NCI-H774 (cell line): ENCODE data around the gene GPR78.
"Not testable (repeated sequence)": the region's sequence is repeated elsewhere in the genome, so short reads cannot be mapped to it uniquely, and the experiment has no call there.

Experiments
- DNase-seq: peaks from one replicate; lab custom pipeline; 2025; lab: John Stamatoyannopoulos, UW

GPR78 gene

DNA sequence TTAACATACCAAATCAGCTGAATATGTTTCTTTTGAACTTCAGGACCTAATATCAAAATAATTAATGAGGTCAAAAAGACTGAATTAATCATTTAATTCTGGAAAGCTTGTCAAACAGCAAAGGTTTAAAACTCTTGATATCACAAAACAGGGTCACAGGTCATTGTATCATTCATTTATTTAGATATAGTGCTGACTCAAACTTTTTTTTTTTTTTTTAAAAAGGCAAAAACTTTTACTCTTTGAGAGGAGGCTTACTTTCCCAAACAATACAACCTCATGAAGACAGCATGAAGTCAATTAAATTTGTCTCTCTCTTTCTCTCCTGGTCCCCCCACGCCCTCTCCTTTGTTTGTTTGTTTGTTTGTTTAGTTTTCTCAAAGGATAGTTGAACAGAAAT is 15.6 kb upstream of the GPR78 start:
- DNase-seq = no peak

DNA sequence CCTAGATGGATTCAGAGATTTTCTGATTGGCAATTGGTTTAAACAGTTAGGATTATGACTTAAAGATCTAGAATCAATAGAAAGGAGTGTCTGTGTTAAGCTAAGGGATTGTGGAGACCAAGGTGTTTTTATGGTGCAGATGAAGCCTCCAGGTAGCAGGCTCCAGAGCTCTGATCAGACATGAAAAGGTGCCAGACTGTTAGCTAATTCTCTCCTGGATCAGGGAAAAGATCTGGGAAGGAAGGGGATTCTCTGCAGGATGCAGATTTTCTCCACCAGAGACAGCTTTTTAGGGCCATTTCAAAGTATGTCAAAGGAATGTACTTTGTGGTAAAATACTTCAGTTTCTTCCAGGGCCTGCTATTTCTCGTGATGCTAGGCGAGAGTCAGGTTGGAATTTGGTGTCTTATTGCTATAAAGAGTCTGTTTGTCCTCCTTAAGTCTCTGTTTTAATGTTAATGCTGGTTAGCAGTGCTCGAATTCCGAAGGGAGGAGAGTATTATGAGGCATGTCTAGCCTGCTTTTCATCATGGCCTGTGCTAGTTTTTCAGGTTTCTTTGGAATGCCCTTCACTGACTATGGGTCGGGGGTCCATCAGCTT is 12.0 kb upstream of the GPR78 start:
- DNase-seq = no peak

DNA sequence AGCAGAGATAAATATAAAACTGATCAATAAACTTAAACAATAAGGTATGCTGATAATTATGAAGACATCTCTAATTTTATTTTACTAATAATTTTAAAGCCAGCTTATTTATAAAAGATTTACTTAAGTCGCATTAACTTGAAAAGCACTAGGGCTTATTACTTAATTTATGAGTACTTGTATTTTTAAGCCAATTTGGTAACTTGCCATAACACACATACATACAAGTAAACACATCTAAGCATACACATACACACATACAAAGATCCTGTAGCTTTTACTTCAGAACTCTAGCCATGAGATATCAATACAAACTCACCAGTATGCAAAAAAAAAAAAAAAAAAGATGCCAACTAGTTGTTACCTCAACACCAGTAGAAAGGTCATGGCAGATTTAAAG is 10.0 kb upstream of the GPR78 start:
- no peak for DNase-seq

DNA sequence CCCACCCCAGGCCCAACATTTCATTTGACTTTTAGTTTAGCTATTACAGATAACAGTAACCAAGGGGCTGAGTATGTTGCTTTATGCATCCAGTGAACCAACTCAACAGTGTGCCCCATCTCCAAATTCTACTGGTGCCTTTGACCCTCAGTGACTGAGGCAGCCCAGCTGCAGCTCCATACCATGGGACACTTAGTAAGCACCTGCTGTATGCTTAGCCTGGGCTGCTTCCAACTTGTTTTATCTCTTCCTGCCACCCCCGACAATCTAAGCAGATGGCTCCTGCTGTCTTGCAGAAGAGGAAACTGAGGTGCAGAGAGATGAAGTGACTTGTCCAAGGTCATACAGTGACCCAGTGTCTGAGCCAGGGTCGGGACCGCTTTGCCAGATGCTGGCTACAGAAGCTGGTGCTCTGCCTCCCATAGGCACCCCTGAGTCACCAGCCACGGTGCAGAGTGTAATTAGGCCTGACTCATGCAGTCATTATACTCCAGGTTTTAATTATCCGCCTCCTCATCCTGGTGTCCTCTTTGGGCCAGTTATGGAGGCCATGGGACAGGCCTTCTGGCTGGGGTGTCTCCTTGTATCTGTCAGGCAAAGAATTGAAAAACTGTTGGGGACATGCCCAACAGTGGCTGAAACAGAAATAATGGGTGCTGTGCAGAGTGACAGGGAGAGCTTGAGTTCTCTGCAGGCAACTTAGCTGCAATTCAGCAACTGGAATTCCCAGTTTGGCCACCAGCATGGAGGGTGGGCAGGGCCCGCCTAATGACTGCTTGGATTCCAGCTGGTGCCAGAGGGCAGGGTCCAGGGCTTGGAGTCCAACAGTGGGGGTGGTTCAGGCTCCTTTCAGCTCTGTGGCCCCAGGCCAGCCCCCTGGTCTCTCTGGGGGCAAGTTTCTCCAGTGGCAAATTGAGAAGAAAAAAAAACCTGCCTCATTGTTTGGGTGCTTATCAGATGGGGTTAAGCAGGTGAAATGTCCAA is 8.2 kb upstream of the GPR78 start:
- no peak for DNase-seq

GRCh38 chr4:8573266-8573665 is 6.9 kb upstream of the GPR78 start:
- no peak for DNase-seq

- DNase-seq = no peak
These were observed 5.3 kb upstream of the GPR78 start for GRCh38 chr4:8574796-8575370.

GRCh38 chr4:8575457-8575856 is 4.7 kb upstream of the GPR78 start:
- DNase-seq = no peak

GRCh38 chr4:8576591-8576990 is 3.6 kb upstream of the GPR78 start:
- DNase-seq = not testable (repeated sequence)

DNA sequence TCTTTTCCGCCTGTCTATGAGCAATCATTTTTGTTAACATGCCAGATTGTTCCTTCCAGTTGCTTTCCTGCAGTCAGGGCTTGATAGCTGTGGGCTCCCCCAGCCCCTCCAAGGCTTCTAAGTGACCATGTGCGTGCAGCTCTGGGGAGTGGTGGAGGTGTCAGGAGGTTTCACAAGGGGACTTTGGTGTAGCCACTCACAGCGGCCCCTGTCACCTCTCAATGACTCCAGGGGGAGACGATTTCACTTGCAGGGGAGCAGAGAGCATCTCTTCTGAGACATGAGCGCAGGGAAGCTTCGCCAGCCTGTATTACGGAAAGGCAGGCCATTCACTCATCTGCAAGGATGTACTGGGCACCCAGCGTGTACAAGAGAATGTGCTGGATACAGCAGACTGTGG is 3.1 kb upstream of the GPR78 start:
- no peak for DNase-seq

GRCh38 chr4:8577972-8578371 is 2.2 kb upstream of the GPR78 start:
- DNase-seq = no peak

DNA sequence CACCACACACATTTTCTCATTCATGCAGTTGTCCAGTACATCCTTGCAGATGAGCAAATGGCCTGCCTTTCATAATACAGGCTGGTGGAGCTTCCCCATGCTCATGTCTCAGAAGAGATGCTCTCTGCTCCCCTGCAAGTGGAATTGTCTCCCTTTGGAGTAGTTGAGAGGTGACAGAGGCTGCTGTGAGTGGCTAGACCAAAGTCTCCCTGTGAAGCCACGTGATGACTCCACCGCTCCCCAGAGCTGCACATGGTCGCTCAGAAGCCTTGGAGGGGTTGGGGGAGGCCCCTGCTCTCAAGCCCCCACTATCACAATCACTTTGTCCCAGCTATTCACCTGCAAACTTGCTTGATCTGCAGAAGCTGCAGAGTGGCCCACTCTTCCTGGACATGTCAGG is 1.5 kb upstream of the GPR78 start:
- no peak for DNase-seq

- no peak for DNase-seq
These were observed 469 bp upstream of the GPR78 start for GRCh38 chr4:8579526-8580320.

DNA sequence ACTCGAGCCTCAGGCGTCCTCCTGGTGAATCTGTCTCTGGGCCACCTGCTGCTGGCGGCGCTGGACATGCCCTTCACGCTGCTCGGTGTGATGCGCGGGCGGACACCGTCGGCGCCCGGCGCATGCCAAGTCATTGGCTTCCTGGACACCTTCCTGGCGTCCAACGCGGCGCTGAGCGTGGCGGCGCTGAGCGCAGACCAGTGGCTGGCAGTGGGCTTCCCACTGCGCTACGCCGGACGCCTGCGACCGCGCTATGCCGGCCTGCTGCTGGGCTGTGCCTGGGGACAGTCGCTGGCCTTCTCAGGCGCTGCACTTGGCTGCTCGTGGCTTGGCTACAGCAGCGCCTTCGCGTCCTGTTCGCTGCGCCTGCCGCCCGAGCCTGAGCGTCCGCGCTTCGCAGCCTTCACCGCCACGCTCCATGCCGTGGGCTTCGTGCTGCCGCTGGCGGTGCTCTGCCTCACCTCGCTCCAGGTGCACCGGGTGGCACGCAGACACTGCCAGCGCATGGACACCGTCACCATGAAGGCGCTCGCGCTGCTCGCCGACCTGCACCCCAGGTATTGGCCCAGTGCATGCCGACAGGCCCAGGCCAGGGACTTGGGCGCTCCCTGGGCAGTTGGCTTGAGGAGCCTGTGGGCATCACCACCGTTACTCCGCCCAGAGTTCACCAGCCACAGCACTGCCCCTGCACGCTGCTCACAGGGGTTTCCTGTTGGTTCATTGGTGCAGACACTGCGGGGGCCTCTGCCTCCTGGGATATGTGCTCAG is 1.1 kb downstream of the GPR78 start:
- no peak for DNase-seq

- no peak for DNase-seq
These were observed 1.8 kb downstream of the GPR78 start for GRCh38 chr4:8582016-8582415.

- DNase-seq = no peak
These were observed 2.2 kb downstream of the GPR78 start for GRCh38 chr4:8582436-8582835.

DNA sequence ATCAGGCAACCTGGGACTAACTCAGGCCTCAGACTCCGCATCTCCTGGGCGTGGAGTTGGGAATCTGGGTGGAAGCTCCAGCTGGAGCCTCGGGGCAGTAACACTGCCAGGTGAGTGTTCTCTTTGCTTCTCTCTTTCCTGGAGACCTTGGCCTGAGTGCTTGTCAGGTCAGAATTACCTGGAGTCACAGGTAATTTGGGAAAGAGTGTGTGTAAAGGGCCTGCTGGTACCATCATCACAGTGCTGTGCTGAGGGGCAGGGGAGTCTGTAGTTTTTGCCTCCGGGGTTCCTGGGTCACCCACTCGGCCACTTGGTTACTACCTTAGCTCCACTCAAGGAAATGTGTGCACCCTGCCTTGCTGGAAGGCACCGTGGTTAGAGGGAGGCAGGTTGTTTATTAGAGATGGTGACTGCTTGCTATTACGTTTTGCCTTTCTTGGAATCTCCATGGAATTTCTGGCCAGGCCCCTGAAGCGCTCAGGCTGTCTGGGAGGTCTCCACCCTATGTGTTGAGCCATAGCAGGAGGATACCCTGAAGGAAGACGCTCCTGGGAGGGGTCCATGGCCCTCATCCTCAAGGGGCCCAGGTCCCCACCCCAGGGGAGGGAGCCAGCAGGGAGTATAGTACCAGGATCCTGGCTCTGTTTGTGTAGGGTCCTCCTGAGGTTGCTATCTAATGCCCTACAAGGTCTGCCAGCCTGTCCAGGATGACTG is 2.9 kb downstream of the GPR78 start:
- DNase-seq = no peak

DNA sequence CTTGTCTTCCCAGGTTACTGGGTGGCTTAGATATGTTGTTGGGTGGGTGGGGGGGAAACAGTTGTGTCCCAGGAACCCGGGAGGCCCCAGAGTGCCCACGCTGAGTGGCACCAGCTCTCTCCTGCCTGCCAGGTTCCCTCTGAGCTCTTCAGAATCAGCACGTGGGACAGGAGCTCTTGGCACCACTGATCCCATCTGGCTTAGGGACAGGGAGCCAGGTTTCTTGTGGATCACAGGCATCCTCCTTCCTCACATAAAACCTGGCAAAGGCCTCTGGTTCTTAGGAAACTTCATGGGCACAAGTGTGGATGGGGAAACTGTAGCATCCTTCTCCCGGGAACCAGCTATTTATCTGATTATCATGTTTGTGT is 3.4 kb downstream of the GPR78 start:
- no peak for DNase-seq

GRCh38 chr4:8585186-8585585 is 5.0 kb downstream of the GPR78 start:
- no peak for DNase-seq

DNA sequence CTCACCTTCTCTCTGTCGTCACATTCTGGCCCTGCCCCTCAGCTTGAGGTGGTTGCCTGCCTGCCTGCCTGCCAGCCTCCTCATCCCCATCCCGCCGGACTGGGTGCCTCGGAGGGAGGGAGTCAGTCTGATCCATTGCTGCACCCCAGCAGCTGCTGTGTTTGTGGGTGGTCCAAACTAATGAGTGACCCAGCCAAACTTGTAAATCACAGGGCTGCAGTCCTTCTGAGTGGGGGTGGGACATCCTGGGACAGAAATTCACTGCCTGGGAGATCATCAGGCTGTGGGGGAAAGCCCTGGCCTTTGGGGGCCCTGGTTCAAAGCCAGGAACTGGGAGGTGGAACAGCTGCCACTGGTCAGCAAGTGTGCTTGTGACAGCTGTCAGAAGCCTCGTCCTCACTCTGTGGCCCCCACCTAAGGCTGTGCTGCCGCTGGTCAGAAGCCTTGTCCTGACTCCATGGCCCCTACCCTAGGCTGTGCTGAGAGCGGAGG is 5.6 kb downstream of the GPR78 start:
- no peak for DNase-seq

DNA sequence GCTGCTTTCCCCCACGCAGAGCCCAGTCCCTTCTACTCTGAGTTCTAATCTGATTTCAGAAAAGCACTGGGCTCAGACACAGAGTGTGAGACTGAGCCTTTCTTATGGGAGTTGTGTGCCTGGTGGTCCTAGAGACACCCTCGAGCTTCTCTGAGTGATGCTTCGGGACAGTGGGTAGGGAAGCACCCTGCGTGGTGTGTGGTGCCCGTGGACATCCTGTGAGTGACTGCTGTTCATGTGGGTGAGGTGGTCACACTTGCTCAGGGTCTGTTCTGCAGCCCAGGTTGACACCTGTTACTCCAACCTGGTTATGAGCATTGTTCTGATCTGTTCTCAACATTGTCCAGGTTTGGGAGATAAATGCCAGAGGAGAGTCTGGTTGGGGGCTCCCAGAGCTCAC is 6.1 kb downstream of the GPR78 start:
- no peak for DNase-seq
